Measurements from ENCODE around the gene CYSLTR1. TPM values are rescaled to one million over a fixed set of nuclear protein-coding genes. Genes with fewer than 3 reads are reported as not detected.
"Not testable (repeated sequence)": the region's sequence is repeated elsewhere in the genome, so short reads cannot be mapped to it uniquely, and the experiment has no call there.

CYSLTR1 gene
- total and polyA plus RNA-seq, 4 experiments from 2014 or later = 16.9 to 31.2 (median 28.2) TPM

GRCh38 chrX:78315745-78316144, 11.7 kb downstream of the CYSLTR1 start:
- H3K27ac ChIP-seq (ENCODE audit: low read depth, low read length) = no peak overlapping the region
- H3K27me3 ChIP-seq (ENCODE audit: insufficient read depth, low read length) = no peaks in the 10 kb centered on the region
- Mint-ChIP-seq H3K27me3 (no peaks in the 10 kb centered on the region), H3K4me1 (peaks cover 6 to 45% (median 23%) of the 10 kb centered on the region in 4 donors), H3K27ac (no peak overlapping the region), H3K4me3 (peak overlapping the region in 2 of 8 donors; percentile 3 to 15), H3K9me3 (peaks cover 0 to 2% (median 0%) of the 10 kb centered on the region in 8 donors), H3K36me3 (peaks cover 0 to 20% of the 10 kb centered on the region in 2 donors)
- H3K4me1 ChIP-seq (ENCODE audit: insufficient read depth, low read length) = no peaks in the 10 kb centered on the region
- ChIA-PET CTCF (ENCODE audit: partially characterized antibody) (no interaction called here), POLR2A (ENCODE audit: partially characterized antibody) (no interaction called here)
- DNase-seq = no peak
- intact Hi-C loops (cut with micrococcal nuclease) = no loop called here
- H3K4me3 ChIP-seq (ENCODE audit: low read length in 2 of 2) = no peak overlapping the region
- no peaks in the 10 kb centered on the region for H3K9me3 ChIP-seq (ENCODE audit: control insufficient read depth in 1 of 2, low read length in 2 of 2)
- H3K36me3 ChIP-seq (ENCODE audit: insufficient read depth, low read length) = no peaks in the 10 kb centered on the region

GRCh38 chrX:78314561-78314960, 12.8 kb downstream of the CYSLTR1 start:
- H3K9me3 Mint-ChIP-seq = peaks cover 0 to 4% (median 0%) of the 10 kb centered on the region in 8 donors
- H3K9me3 ChIP-seq (ENCODE audit: control insufficient read depth in 1 of 2, low read length in 2 of 2) = no peaks in the 10 kb centered on the region
- DNase-seq = no peak
- no peaks in the 10 kb centered on the region for H3K36me3 ChIP-seq (ENCODE audit: insufficient read depth, low read length)
- H3K4me3 ChIP-seq (ENCODE audit: low read length in 2 of 2) = no peak overlapping the region
- no peaks in the 10 kb centered on the region for H3K4me1 ChIP-seq (ENCODE audit: insufficient read depth, low read length)
- H3K27ac ChIP-seq (ENCODE audit: low read depth, low read length) = no peak overlapping the region
- no peaks in the 10 kb centered on the region for H3K27me3 ChIP-seq (ENCODE audit: insufficient read depth, low read length)
- peaks cover 0 to 20% of the 10 kb centered on the region in 2 donors for H3K36me3 Mint-ChIP-seq
- CTCF ChIA-PET (ENCODE audit: partially characterized antibody) = no interaction called here
- POLR2A ChIA-PET (ENCODE audit: partially characterized antibody) = no interaction called here
- H3K4me1 Mint-ChIP-seq = peaks cover 5 to 50% (median 25%) of the 10 kb centered on the region in 4 donors
- intact Hi-C loops (cut with micrococcal nuclease) = no loop called here
- H3K27me3 Mint-ChIP-seq = no peaks in the 10 kb centered on the region
- no peak overlapping the region for H3K27ac Mint-ChIP-seq
- no peak overlapping the region for H3K4me3 Mint-ChIP-seq

GRCh38 chrX:78313526-78313925, 13.9 kb downstream of the CYSLTR1 start:
- CTCF ChIA-PET (ENCODE audit: partially characterized antibody) = no interaction called here
- no peak for DNase-seq
- no peak overlapping the region for H3K4me3 ChIP-seq (ENCODE audit: low read length in 2 of 2)
- intact Hi-C loops (cut with micrococcal nuclease) = no loop called here
- H3K9me3 ChIP-seq (ENCODE audit: control insufficient read depth in 1 of 2, low read length in 2 of 2) = no peaks in the 10 kb centered on the region
- Mint-ChIP-seq H3K9me3 (peaks cover 0 to 4% (median 0%) of the 10 kb centered on the region in 8 donors), H3K4me1 (peaks cover 5 to 50% (median 26%) of the 10 kb centered on the region in 4 donors), H3K27me3 (no peaks in the 10 kb centered on the region), H3K4me3 (peak overlapping the region in 2 of 8 donors; percentile 18 to 31), H3K36me3 (peaks cover 0 to 20% of the 10 kb centered on the region in 2 donors), H3K27ac (no peak overlapping the region)
- H3K36me3 ChIP-seq (ENCODE audit: insufficient read depth, low read length) = no peaks in the 10 kb centered on the region
- H3K27ac ChIP-seq (ENCODE audit: low read depth, low read length) = no peak overlapping the region
- POLR2A ChIA-PET (ENCODE audit: partially characterized antibody) = no interaction called here
- no peaks in the 10 kb centered on the region for H3K27me3 ChIP-seq (ENCODE audit: insufficient read depth, low read length)
- no peaks in the 10 kb centered on the region for H3K4me1 ChIP-seq (ENCODE audit: insufficient read depth, low read length)

GRCh38 chrX:78307665-78308064, 19.7 kb downstream of the CYSLTR1 start:
- H3K27me3 Mint-ChIP-seq = no peaks in the 10 kb centered on the region
- H3K27me3 ChIP-seq (ENCODE audit: insufficient read depth, low read length) = no peaks in the 10 kb centered on the region

GRCh38 chrX:78303086-78303485, 24.3 kb downstream of the CYSLTR1 start:
- H3K27me3 Mint-ChIP-seq = no peaks in the 10 kb centered on the region
- H3K4me3 Mint-ChIP-seq = no peak overlapping the region
- ChIA-PET POLR2A (ENCODE audit: partially characterized antibody) (no interaction called here), CTCF (ENCODE audit: partially characterized antibody) (no interaction called here)
- Histone ChIP-seq H3K27me3 (ENCODE audit: insufficient read depth, low read length) (no peaks in the 10 kb centered on the region), H3K9me3 (ENCODE audit: control insufficient read depth in 1 of 2, low read length in 2 of 2) (no peaks in the 10 kb centered on the region), H3K36me3 (ENCODE audit: insufficient read depth, low read length) (no peaks in the 10 kb centered on the region), H3K4me3 (ENCODE audit: low read length in 2 of 2) (no peak overlapping the region), H3K27ac (ENCODE audit: low read depth, low read length) (no peak overlapping the region), H3K4me1 (ENCODE audit: insufficient read depth, low read length) (no peaks in the 10 kb centered on the region)
- H3K9me3 Mint-ChIP-seq = peaks cover 0 to 27% (median 12%) of the 10 kb centered on the region in 8 donors
- peaks cover 9 to 14% of the 10 kb centered on the region in 2 donors for H3K36me3 Mint-ChIP-seq
- H3K4me1 Mint-ChIP-seq = peaks cover 0 to 5% (median 0%) of the 10 kb centered on the region in 4 donors
- no peak overlapping the region for H3K27ac Mint-ChIP-seq
- intact Hi-C loops (cut with micrococcal nuclease) = no loop called here
- DNase-seq = no peak

More at GRCh38 chrX:78307665-78308064, 19.7 kb downstream of the CYSLTR1 start:
- H3K36me3 Mint-ChIP-seq = peaks cover 6 to 7% of the 10 kb centered on the region in 2 donors
- no peaks in the 10 kb centered on the region for H3K4me1 ChIP-seq (ENCODE audit: insufficient read depth, low read length)
- H3K27ac Mint-ChIP-seq = no peak overlapping the region
- H3K4me3 Mint-ChIP-seq = no peak overlapping the region
- H3K36me3 ChIP-seq (ENCODE audit: insufficient read depth, low read length) = no peaks in the 10 kb centered on the region
- DNase-seq = no peak
- H3K4me3 ChIP-seq (ENCODE audit: low read length in 2 of 2) = no peak overlapping the region
- intact Hi-C loops (cut with micrococcal nuclease) = no loop called here
- ChIA-PET POLR2A (ENCODE audit: partially characterized antibody) (no interaction called here), CTCF (ENCODE audit: partially characterized antibody) (no interaction called here)
- H3K4me1 Mint-ChIP-seq = peaks cover 0 to 11% (median 6%) of the 10 kb centered on the region in 4 donors
- H3K27ac ChIP-seq (ENCODE audit: low read depth, low read length) = no peak overlapping the region
- no peaks in the 10 kb centered on the region for H3K9me3 ChIP-seq (ENCODE audit: control insufficient read depth in 1 of 2, low read length in 2 of 2)
- peaks cover 0 to 2% (median 0%) of the 10 kb centered on the region in 8 donors for H3K9me3 Mint-ChIP-seq

GRCh38 chrX:78300933-78301332, 26.5 kb downstream of the CYSLTR1 start:
- H3K27me3 Mint-ChIP-seq; DNase-seq; H3K27ac ChIP-seq (ENCODE audit: low read depth, low read length); POLR2A ChIA-PET (ENCODE audit: partially characterized antibody); H3K36me3 ChIP-seq (ENCODE audit: insufficient read depth, low read length); H3K27me3 ChIP-seq (ENCODE audit: insufficient read depth, low read length); H3K4me1 Mint-ChIP-seq; H3K9me3 ChIP-seq (ENCODE audit: control insufficient read depth in 1 of 2, low read length in 2 of 2); H3K27ac Mint-ChIP-seq; intact Hi-C loops (cut with micrococcal nuclease); H3K4me1 ChIP-seq (ENCODE audit: insufficient read depth, low read length); H3K4me3 ChIP-seq (ENCODE audit: low read length in 2 of 2); H3K4me3 Mint-ChIP-seq; H3K36me3 Mint-ChIP-seq: not testable (repeated sequence)
- CTCF ChIA-PET (ENCODE audit: partially characterized antibody) = interaction anchor here (0.9 kb wide), 1 partner anchor 15 kb away, joined by 4 read pairs; no protein-coding TSS in a partner anchor
- H3K9me3 Mint-ChIP-seq = peaks cover 0 to 27% (median 12%) of the 10 kb centered on the region in 8 donors

- no peaks in the 10 kb centered on the region for H3K9me3 ChIP-seq (ENCODE audit: control insufficient read depth in 1 of 2, low read length in 2 of 2)
- no peaks in the 10 kb centered on the region for H3K4me1 ChIP-seq (ENCODE audit: insufficient read depth, low read length)
- Mint-ChIP-seq H3K27me3 (no peaks in the 10 kb centered on the region), H3K9me3 (peaks cover 0 to 10% (median 7%) of the 10 kb centered on the region in 8 donors), H3K4me3 (no peak overlapping the region), H3K36me3 (peaks cover 13 to 17% of the 10 kb centered on the region in 2 donors), H3K4me1 (no peaks in the 10 kb centered on the region), H3K27ac (no peak overlapping the region)
- H3K4me3 ChIP-seq (ENCODE audit: low read length in 2 of 2) = no peak overlapping the region
- intact Hi-C loops (cut with micrococcal nuclease) = no loop called here
- ChIA-PET CTCF (ENCODE audit: partially characterized antibody) (no interaction called here), POLR2A (ENCODE audit: partially characterized antibody) (interaction anchor here (0.7 kb wide), 1 partner anchor 208 kb away, joined by 3 read pairs; no protein-coding TSS in a partner anchor)
- no peak for DNase-seq
- no peaks in the 10 kb centered on the region for H3K36me3 ChIP-seq (ENCODE audit: insufficient read depth, low read length)
- H3K27me3 ChIP-seq (ENCODE audit: insufficient read depth, low read length) = no peaks in the 10 kb centered on the region
- no peak overlapping the region for H3K27ac ChIP-seq (ENCODE audit: low read depth, low read length)
Observed at GRCh38 chrX:78283511-78283910, 43.9 kb downstream of the CYSLTR1 start.

- no peak for DNase-seq
- H3K9me3 Mint-ChIP-seq = peaks cover 0 to 6% (median under 1%) of the 10 kb centered on the region in 8 donors
- Histone ChIP-seq H3K36me3 (ENCODE audit: insufficient read depth, low read length) (no peaks in the 10 kb centered on the region), H3K9me3 (ENCODE audit: control insufficient read depth in 1 of 2, low read length in 2 of 2) (no peaks in the 10 kb centered on the region), H3K4me1 (ENCODE audit: insufficient read depth, low read length) (no peaks in the 10 kb centered on the region), H3K27me3 (ENCODE audit: insufficient read depth, low read length) (no peaks in the 10 kb centered on the region), H3K27ac (ENCODE audit: low read depth, low read length) (no peak overlapping the region), H3K4me3 (ENCODE audit: low read length in 2 of 2) (no peak overlapping the region)
- no peaks in the 10 kb centered on the region for H3K36me3 Mint-ChIP-seq
- ChIA-PET CTCF (ENCODE audit: partially characterized antibody) (no interaction called here), POLR2A (ENCODE audit: partially characterized antibody) (no interaction called here)
- H3K4me1 Mint-ChIP-seq = no peaks in the 10 kb centered on the region
- H3K27me3 Mint-ChIP-seq = no peaks in the 10 kb centered on the region
- H3K27ac Mint-ChIP-seq = no peak overlapping the region
- H3K4me3 Mint-ChIP-seq = no peak overlapping the region
- intact Hi-C loops (cut with micrococcal nuclease) = no loop called here
Observed at GRCh38 chrX:78237127-78237526, 90.3 kb downstream of the CYSLTR1 start.

Data from CD4-positive, alpha-beta memory T cell (primary cell).